HG02973 (cell line): ENCODE data around the gene SRPK2.
"Not testable (repeated sequence)": the region's sequence is repeated elsewhere in the genome, so short reads cannot be mapped to it uniquely, and the experiment has no call there.

Experiments
- ATAC-seq: cut with Tn5 transposase; IDR thresholded peaks from one replicate; pipeline ENCODE4 v1.9.1; 2021; ENCODE audit warnings: moderate library complexity; ENCODE audit not compliant: unreplicated experiment

The SRPK2 gene

DNA sequence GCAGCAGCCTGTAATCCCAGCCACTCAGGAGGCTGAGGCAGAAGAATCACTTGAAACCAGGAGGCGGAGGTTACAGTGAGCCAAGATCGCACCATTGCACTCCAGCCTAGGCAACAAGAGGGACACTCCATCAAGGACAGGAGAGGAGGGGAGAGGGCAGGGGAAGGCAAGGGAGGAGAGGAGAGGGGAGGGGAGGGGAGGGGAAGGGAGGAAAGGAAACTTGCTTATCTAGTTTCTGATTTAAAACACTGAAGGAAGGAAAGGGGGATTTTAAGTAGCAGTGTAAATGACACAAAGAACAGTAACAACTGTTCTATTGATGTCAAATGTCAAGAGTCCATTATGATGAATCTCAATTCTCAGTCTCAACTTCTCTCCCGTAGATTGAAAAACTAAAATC lies 43.7 kb downstream of the SRPK2 start:
- ATAC-seq, result no peak

DNA sequence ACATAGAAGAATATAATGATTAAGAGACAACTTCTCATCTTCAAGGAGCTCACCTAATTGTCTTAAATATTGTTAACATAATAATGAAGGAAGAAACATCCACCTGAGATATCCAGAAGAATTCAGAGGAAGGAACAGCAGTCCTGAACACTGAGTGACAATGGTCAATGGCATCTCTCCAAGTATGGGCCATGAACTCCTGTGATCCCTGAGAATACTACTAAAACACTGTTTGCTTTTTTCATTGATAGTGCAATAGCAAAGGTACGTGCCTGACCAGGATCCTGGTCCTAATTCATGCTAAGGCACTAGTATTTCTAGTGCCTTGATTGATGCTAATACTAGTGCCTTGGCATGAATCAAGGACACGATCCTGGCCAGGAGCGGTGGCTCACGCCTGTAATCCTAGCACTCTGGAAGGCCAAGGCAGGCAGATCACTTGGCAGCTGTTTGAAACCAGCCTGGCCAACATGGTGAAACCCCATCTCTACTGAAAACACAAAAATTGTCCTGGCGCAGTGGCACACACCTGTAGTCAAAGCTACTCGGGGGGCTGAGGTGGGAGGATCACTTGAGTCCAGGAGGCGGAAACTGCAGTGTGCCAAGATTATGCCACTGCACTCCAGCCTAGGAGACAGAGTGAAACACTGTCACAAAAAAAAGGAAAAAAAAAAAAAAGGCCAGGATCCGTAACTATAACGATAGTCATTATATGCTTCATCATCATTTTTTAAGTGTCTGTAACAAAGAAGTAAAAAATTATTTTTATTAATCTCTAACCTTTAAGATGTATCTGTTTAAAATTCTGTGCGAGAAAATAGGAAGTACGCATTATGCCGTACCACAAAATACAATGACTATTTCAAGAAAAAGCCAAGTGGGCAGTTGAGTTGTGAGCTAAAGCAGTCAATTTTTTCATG lies 49.1 kb downstream of the SRPK2 start:
- ATAC-seq, result no peak

DNA sequence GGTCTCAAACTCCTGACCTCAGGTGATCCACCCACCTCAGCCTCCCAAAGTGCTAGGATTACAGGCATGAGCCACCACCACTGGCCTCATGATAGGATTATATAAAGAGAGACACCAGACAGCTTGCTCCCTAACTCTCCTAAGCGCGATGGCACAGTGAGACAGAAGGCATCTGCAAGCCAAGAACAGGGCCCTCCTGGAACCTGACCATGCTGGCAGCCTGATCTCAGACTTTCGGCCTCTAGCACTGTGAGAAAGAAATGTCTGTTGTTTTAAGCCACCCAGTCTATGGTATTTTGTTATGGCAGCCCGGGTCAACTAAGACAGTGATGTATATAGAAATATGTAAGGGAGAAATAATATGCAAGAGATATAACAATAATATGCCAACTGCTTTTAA lies 51.2 kb downstream of the SRPK2 start:
- no peak for ATAC-seq

DNA sequence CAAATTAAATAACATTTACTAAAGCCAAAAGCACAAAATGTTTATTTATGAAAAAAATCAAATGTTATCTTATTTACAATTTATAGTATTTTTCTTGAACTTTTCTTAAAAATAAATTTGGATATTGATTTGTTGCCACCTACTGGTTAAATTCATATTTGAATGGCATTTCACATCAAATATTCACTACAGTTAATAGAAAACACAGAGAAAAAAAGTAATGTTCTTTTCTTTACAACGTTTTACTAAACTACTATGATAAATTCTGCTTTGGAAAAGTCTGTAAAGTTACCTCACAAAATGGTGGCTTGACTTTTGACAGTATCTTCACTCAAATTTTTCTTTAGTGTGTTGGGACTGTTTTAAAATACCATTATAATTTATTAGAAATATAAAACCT lies 52.7 kb downstream of the SRPK2 start:
- ATAC-seq, result no peak

DNA sequence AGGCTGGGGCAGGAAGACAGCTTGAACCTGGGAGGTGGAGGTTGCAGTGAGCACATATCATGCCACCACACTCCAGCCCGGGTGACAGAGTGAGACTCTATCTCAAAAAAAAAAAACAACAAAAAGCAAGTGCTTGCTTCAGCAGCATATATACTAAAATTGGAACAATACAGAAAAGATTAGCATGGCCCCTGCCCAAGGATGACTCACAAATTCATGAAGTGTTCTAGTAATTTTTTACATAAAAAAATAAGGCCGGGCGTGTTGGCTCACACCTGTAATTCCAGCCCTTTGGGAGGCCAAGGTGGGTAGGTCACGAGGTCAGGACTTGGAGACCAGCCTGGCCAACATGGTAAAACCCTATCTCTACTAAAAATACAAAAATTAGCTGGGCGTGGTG lies 56.1 kb downstream of the SRPK2 start:
- ATAC-seq, result not testable (repeated sequence)

DNA sequence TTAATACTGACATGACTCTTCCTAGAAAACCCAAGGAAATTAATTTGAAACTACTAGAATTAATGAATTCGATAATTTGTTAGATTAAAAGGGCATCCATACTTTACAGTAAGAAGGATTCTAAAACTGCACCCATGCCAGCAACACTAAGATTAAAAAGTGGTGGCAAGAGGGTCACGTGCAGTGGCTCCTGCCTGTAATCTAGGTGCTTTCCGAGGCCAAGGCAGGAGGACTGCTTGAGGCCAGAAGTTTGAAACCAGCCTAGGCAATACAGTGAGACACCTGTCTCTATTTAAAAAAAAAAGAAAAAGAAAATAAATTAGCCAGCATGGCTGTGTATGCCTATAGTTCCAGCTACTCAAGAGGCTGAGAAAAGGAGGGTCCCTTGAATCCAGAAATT lies 58.2 kb downstream of the SRPK2 start:
- ATAC-seq, result no peak

DNA sequence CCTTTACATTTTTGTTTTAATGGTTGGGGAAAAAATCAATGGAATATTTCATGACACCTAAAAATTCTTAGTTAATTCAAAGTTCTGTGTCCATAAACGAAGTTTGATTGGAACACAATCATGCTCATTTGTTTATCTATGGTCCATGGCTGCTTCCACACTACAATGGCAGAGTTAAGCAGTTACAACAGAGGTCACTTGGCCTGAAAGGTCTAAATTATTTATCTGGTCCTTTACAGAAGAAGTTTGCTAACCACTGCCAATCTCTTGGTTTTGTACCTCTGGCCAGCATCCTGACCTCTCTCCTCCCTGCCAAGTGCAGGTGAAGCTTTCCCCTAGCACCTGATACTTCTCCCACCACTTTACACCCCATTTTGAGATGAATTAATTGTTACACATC lies 61.5 kb downstream of the SRPK2 start:
- ATAC-seq, result no peak

DNA sequence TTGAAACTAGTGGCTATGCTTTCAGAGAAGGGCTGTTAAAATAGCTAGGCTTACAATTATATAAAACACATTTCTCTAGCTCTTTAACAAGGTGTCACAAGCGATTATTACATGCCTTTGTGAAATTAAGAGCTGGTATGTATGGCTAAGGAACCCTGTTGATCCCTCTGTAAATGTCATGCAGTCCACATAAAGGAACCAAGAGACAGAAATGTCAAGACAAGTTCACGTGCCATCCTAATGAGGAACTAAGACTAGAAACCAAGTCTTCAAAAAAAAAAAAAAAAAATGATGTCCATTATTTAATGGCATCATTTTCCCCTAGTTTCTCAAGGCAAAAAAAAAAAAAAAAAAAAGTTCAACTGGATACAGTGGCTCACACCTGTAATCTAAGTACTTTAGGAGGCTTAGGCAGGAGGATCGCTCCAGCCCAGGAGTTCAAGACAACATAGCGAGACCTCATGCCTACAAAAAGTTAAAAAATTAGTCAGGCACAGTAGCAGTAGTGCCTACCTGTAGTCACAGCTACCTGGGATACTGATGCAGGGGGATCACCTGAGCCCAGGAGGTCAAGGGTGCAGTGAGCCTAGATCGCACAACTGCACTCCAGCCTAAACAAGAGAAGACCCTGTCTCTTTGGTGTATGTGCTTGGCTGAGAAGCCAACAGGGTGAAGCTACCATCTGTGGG lies 63.4 kb downstream of the SRPK2 start:
- ATAC-seq, result no peak

DNA sequence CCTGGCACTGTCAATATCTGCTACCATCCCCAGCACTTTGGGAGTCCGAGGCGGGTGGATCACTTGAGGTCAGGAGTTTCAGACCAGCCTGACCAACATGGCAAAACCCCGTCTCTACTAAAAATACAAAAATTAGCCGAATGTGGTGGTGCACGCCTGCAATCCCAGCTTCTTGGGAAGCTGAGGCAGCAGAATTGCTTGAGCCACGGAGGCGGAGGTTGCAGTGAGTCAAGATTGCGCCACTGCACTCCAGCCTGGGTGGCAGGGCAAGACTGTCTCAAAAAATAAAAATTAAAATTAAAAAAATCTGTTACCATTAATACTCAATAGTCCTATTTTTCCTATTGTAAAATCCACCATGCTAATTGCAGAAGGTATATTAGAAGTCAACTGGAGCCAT lies 64.1 kb downstream of the SRPK2 start:
- not testable (repeated sequence) for ATAC-seq

DNA sequence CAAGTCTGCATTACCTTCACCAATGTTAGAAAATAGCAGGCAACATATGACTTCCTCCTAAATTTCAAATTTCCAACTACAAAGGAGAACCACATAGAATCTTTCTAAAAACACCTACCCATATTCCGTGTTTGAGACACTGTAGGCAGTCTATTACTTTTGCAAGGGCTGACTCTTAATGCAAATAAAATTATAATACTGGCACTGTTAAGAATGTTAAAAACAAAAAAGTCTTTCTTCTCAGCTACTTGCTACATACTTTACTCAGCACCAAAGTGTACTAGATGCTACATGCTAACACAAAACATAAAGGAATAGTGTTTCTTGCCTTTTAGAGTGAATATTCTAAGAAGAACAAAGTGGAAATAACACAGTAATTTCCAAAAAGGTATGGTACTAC lies 65.4 kb downstream of the SRPK2 start:
- no peak for ATAC-seq

DNA sequence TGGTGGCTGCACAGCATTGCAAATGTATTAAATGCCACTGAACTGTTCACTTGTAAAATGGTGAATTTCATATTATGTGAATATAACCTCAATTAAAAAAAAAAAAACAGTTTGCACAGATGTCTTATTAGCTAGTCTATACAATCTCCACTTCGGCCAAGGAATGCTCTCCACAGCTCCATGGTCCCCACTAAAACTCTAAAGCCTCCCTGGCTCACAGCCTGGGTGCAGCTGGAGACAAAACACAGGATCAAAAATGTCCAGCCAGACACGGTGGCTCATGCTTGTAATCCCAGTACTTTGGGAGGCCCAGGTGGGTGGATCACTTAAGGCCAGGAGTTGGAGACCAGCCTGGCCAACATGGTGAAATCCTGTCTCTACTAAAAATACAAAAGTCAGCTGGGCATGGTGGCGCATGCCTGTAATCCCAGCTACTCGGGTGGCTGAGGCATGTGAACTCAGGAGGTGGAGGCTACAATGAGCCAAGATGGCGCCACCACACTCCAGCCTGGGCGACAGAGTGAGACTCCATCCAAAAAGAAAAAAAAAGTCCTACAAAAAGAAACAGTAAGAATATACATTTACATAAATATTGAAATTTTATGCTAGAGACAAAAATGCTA lies 66.0 kb downstream of the SRPK2 start:
- no peak for ATAC-seq

DNA sequence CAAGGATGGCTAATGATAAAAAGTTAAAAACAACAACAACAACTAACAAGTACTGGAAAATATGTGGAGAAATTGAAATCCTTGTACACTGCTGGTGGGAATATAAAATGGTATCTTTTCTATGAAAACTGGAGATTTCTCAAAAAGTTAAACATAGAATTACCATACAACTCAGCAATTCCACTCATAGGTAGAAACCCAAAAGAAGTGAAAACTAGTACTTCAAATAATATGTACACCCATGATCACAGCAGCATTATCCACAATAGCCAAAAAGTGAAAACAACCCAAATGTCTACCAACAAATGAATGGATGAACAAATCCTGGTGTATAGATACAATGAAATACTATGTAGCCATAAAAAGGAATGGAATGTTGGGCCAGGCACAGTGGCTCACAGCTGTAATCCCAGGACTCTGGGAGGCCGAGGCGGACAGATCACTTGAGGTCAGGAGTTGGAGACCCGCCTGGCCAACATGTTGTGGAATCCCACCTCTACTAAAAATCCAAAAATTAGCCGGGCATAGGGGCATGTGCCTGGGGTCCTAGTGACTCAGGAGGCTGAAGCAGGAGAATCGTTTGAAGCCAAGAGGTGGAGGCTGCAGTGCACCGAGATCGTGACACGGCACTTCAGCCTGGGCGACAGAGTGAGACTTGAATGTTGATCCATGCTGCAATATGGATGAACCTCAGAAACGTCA lies 66.8 kb downstream of the SRPK2 start:
- no peak for ATAC-seq

DNA sequence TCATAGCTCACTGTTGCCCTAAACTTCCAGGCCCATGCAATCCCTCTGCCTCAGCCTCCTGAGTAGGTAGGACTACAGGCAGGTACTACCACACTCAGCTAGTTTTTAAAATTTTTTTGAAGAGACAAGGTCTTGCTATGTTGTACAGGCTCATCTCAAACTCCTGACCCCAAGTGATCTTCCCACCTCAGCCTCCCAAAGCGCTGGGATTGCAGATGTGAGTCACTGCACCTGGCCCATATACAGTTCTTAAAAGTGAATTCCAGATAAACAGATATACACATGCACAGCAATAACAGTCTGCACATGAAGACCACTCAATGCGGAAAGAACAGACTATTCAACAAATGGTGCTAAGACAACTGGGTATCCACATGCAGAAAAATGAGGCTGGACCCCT lies 67.8 kb downstream of the SRPK2 start:
- no peak for ATAC-seq

DNA sequence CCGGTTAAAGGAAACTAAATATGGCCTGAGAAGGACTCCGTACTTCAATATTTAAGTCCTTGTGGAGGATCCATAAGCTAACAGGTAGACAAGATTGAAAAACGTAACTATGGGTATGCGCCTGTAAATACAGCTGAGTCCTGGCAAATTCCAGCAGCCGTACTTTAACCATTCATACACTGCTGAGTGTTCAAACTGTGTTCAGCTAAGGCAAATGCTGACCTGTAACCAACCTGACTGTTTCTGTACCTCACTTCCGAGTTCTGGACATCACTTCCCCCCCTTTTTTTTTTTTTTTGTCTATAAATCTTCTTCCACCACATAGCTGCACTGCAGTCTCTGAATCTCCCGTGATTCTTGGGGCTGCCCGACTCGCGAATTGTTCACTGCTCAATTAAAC lies 69.1 kb downstream of the SRPK2 start:
- ATAC-seq, result no peak

DNA sequence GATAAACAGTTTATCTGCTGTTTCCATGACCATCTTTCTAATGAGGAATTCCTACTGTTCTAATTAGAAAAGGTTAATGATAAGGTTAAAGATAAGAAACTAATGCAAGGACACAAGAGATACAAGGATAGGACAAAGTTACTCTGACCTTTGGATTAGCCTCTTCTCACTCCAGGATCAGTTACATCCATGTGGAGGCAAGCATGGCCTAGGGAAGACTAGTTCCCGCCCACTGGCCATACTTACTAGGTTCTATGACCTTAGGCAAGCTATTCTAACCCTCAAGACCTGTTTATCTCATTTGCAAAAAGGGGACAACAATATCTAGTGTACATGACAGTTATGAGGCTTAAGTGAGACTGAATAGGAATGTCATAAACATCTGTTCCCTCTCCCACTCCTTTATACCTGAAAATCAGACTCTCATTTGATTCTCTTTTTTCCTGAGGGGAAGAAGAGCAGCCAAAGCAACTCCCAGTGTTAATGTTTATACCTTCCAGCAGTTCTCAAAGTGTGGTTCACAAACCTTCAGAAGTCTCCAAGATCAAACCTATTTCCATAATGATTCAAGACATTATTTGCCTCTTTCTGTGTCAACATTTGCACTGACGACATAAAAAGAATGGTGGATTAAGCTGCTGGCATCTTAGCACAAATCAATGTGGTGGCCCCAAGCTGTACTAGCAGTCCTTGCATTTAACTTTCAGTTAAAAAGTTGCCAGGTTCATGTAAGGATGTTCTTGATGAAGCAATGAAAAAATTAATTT lies 72.0 kb downstream of the SRPK2 start:
- ATAC-seq, result no peak

DNA sequence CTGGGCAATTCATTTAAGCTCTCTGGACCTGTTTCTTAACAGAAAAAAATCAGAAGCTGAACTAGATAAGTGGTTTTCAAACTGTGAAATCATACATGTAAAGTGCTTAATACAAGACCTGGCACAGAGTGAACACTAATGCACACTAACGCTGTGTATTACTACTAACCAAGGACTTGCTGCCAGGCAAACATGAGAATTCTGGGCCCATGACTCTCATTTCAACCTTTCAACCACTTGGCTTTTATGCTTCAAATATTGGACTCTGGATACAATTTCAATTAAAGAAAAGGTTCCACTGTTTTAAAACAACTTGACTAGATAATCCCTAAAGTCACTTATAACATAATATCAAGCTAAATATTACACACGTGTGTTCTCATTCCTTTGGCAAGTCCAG lies 73.4 kb downstream of the SRPK2 start:
- no peak for ATAC-seq

DNA sequence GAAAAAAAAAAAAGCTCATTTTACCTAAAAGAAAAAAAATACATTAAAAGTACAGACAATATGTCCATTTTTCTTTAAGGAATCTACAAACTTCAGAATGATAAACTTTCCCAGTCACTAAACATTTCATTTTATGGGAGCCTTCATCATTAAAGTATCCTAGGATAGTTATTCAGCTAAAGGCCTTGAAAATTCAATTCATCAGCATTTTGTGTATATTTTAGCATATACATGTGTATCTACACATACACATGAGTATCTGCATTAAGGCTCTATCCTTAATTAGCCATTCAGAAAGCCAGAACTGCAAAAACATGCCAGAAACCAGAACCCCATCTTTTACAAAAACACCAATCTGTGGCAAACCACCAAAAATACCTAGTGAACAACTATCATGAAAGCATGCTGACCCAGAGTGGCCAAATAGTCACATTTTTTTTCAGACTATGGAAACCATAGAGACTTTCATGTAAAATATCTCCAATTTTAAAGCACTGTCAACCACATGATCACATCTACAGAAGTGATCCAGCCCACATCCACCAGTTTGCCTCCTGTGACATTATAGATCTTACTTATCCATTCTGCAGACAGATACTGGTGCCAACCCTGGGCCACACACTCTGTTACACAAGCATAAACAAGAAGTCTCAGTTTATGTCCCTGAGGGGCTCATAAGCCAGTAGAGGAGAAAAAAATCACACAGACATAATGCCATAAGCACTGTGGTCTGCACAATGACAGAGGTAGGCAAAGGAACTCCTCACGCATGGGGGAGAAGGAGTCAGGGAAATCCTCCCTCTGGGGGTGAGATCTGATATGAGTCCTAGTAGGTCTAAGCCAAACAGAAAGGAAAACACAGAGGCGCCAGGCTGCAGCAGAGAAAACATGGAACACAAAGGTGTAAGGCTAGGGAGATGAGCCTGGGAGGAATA lies 79.2 kb downstream of the SRPK2 start:
- no peak for ATAC-seq

DNA sequence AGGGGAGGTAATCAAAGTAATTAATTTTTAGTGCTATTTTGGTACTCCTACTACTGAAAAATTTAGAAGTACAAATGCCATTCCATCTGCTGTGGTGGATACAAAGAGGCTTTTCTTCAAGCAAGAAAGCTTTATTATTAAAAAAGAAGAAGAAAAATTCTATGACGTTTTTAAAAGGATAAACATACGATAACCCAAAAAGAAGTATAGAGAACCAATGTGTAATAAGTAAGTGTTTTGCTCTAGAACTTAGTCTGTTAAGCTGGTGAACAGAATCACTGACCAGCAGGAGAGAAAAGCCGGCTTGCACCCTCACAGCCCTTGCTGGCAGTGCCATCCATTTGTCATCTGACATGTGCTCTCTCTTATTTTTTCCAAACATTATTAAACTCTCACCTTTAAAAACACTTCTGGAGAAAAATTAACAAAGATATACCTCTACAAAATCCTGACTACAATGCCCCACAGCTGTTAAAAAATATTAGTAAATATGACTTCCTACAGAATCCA lies 81.5 kb downstream of the SRPK2 start:
- no peak for ATAC-seq

DNA sequence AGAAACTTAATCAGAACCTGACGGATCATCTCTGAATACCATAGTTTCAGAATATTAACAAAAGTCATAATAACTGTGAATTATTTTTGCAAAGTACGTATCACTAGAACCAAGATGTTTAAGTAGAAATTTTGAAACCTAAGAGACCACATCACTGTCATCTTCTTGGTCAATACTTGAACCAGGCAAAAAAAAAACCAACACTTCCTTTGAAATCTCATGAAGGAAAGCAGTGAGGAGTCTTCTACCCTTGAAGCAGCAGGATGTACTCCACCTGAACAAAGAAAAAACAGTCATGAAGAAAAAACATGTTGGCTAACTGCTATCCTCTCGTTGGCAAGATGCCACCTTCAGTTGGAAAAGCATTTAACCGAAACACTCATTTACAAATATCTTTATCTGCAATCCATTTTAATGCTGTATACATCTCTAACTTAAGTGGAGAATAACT lies 82.4 kb downstream of the SRPK2 start:
- ATAC-seq, result no peak
